Activated naive CD4-positive, alpha-beta T cell treated with anti-CD3 and anti-CD28 coated beads, Interleukin-2, amount 50 U/mL, for 72 hours (primary cell): Measurements from ENCODE around the gene CHAC1. TPM values are rescaled to one million over a fixed set of nuclear protein-coding genes. Genes with fewer than 3 reads are reported as not detected.
A peak's percentile ranks its signal among the peaks of the same experiment; 100 is the strongest.

Experiments used
- ATAC-seq, 2 donors: fragments of 150-1000 bp; cut with Tn5 transposase; 2 replicates each; pipeline ENCODE4 v1.10.0; 2021; ENCODE audit warnings: mild to moderate bottlenecking in 2 of 2, moderate library complexity in 2 of 2
- DNase-seq, 2 donors: peaks; one replicate each; pipeline ENCODE4 v3.0.0; 2021 to 2022; ENCODE audit warnings: low spot score in 2 of 2
- H3K27ac Mint-ChIP-seq, 2 donors: one replicate each; pipeline ENCODE4 v1.8.0; 2022; ENCODE audit warnings: mild to moderate bottlenecking in 2 of 2, mixed read lengths in 2 of 2
- H3K36me3 Mint-ChIP-seq, 2 donors: one replicate each; pipeline ENCODE4 v1.8.0; 2022; ENCODE audit warnings: mixed read lengths in 2 of 2
- H3K9me3 Mint-ChIP-seq, 2 donors: one replicate each; pipeline ENCODE4 v1.8.0; 2022; ENCODE audit warnings: mixed read lengths in 2 of 2
- total RNA-seq, 2 donors: library from RNA; stranded (reverse); gene quantifications; one replicate each; pipeline ENCODE4 v1.2.3, GENCODE V29; 2022

Gene CHAC1
- total RNA-seq, 2 donors from 2014 or later: 12.9 to 16.3 TPM

- no peak for DNase-seq
- no peak for ATAC-seq
- H3K36me3 Mint-ChIP-seq: no peaks in the 10 kb centered on the region
- no peaks in the 10 kb centered on the region for H3K9me3 Mint-ChIP-seq
- no peak overlapping the region for H3K27ac Mint-ChIP-seq
Observed at GRCh38 chr15:40918146-40918798, 35.0 kb upstream of the CHAC1 start.

DNA sequence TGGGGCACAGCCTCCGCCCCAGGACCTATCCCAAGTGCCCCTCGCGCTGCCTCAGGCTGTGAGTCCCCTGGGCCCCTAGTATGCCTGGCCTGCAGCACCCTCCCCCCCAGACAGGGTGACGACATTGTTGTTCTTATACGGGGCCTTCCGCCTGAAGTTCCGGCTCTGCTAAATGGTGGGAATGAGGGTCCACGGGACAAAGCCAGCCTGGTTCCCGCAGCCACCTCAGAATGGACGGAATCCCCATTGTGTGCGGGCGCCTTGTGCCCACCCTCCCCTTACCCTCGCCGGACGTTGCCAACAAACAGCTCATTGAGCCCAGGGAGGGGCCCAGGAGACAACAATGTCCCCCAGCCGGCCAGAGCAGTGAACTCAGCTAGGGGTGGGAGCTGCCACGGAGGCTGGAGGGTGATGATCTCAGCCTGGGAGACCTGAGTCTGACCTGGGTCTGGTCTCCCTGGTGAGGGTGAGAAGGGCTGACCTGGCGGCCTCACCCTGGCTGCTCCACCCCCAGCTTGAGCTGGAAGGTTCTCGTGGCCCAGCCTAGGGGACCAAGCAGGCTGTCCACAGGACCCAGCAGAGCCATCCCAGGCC, 34.4 kb upstream of the CHAC1 start:
- Mint-ChIP-seq H3K27ac (no peak overlapping the region), H3K36me3 (no peaks in the 10 kb centered on the region), H3K9me3 (no peaks in the 10 kb centered on the region)
- no peak for ATAC-seq
- DNase-seq: no peak

DNA sequence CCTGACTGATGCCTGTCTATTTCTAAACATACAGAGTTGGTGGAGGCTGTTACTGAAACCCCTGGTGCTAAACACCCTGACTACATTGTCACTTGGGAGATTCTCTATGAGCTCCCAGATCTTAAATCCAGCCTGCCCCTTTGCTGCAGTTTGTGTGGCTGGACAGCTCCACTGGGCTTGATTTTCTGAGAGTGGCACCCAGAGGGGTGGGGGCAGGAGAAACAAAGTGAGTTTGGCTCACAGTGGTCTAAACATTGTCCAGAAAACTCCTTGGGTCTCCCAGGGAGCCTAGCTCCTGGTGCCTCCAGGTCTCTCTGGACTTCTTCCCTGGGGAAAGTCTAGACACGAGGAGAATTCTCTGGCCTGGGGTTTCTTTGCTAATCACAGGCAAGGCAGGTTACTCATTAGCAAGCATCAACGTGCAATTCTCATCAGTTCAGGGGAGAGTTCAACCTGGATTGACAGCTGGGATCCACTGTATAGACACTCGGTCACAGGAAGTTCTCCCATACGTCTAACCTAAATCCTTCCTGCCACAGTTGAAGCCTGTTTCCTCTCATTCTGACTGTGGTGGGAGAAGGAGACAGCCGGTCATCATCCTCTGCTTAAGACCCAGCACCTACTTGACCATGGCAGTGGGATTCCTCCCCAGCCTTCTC, 31.2 kb upstream of the CHAC1 start:
- no peaks in the 10 kb centered on the region for H3K9me3 Mint-ChIP-seq
- ATAC-seq: no peak
- no peak overlapping the region for H3K27ac Mint-ChIP-seq
- no peak for DNase-seq
- no peaks in the 10 kb centered on the region for H3K36me3 Mint-ChIP-seq

DNA sequence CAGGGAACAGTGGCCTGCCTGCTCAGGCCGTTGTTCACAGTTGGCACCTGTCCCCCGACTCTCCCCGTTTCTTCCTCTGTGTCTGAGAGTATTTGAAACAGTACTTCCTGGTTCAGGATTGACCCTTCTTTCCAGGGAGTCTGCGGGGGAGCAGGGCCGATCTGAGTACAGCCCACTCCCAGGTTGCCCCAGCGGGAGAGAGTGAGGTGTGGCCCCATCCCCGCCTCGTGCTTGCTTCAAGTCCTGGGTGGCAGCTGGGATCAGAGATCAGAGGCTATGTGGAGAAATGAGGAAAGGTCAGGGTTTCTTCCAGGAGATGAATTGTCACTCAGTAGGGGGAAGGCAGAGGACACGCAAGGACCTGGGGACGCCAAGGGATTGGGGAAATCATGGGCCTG, 30.7 kb upstream of the CHAC1 start:
- no peak overlapping the region for H3K27ac Mint-ChIP-seq
- no peaks in the 10 kb centered on the region for H3K9me3 Mint-ChIP-seq
- DNase-seq (no peak), ATAC-seq (no peak)
- no peaks in the 10 kb centered on the region for H3K36me3 Mint-ChIP-seq

- DNase-seq (no peak), ATAC-seq (no peak)
- H3K36me3 Mint-ChIP-seq: no peaks in the 10 kb centered on the region
- no peak overlapping the region for H3K27ac Mint-ChIP-seq
- no peaks in the 10 kb centered on the region for H3K9me3 Mint-ChIP-seq
Observed at GRCh38 chr15:40923551-40923950, 29.7 kb upstream of the CHAC1 start.

GRCh38 chr15:40925495-40925862, 27.8 kb upstream of the CHAC1 start:
- no peak overlapping the region for H3K27ac Mint-ChIP-seq
- ATAC-seq: no peak
- H3K36me3 Mint-ChIP-seq: no peaks in the 10 kb centered on the region
- no peaks in the 10 kb centered on the region for H3K9me3 Mint-ChIP-seq
- no peak for DNase-seq

DNA sequence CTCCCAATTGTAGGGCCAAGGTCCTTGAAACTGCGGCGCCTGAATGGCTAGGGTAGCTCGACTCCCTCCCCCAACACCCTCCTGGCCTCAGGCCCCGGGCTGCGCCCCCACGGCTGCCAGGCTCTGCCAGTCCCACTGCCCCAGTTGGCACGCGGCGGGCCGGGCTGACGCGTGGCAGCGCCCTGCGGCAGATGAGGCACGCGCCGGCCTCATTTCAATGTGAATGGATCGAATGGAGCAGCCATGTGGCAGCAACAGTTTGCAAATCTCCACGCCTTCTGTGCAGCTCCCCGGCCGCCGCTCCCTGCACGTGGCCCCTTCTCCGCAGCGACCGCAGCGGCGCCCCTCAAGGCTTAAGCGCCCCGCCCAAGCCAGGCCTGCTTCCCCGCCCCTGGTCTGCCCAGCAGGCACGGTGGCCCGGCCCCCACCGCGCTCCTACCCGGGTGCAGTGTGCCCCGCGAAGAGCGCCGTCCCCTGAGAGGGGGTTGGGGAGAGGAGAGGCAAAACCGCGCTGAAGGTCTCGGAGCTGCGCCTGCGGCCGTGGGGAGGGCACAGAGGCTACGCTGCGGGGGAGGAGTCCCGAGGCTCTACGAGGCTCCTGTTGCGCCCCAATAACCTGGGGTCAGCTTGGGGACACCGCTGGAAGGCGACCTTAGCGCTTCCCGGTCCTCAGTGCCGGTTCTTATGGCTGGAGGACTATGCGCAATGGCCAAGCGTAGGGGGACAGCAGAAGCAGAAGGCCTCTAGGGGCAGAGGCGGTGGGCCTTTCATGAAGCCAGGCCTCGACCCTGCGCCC, 27.2 kb upstream of the CHAC1 start:
- no peaks in the 10 kb centered on the region for H3K9me3 Mint-ChIP-seq
- H3K27ac Mint-ChIP-seq: no peak overlapping the region
- ATAC-seq (no peak), DNase-seq (no peak)
- peaks cover 0 to under 1% of the 10 kb centered on the region in 2 donors for H3K36me3 Mint-ChIP-seq

DNA sequence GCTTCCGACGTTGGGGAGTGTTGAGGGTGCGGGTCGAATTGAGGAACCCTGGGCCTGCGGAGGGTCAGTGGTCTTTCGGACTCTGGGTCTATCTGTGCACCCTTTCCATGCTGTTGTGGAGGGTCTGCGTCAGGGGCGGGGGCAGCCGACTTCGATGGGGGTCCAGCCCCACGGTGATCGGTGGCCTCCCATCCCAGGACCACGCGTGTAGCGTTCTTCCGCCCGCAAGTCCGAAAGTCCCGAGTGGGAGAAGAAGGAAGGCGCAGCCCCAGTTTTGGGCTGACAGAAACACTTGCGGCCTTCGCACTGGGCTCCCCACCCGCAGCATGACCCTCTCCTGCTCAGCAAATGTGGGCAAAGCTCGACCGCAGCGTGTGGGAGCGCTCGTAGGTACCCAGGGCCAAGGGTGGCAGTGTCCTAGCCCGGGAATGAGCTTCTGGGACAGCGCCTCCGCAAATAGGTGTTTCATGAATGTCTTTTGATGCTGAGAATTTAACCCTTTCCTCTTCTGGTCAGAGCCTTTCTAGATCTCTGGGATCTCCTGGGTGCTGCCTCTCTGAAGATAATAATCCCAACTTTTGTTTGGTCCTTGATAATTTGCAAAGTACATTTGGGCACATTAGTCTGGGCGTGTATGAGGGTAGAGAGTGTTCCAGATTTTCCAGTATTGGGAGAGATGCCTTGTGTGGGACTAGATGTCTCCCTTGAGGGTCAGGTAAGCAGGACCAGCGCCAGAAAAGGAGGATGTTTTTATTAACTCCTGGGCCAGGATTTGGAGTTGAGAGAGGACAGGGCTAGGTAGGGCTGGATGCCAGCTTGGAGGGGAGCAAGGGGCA, 26.4 kb upstream of the CHAC1 start:
- H3K27ac Mint-ChIP-seq: no peak overlapping the region

DNA sequence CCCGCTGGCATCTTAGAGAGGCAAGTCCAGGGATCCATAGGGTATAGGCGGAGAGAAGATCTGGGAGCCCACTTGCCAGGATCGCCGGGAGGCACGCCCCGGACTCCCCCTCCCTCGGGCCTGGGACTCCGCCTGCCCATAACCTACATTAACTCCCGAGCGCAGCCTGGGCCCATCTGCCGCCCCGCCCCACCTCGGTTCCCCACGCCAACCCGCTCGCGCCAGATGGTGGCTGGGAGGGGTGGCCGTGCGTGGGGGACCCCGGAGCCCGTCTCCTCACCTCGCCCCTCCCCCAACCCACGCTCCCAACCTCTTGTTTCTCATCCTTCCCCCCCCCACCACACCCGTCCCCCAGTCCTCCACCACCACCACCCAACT, 25.8 kb upstream of the CHAC1 start:
- DNase-seq (no peak), ATAC-seq (no peak)
- H3K9me3 Mint-ChIP-seq: no peaks in the 10 kb centered on the region
- peaks cover 0 to 6% of the 10 kb centered on the region in 2 donors for H3K36me3 Mint-ChIP-seq
- H3K27ac Mint-ChIP-seq: no peak overlapping the region

More for the DNA sequence above, 26.4 kb upstream of the CHAC1 start:
- Mint-ChIP-seq H3K9me3 (no peaks in the 10 kb centered on the region), H3K36me3 (peaks cover 0 to 6% of the 10 kb centered on the region in 2 donors)
- ATAC-seq (no peak), DNase-seq (no peak)

GRCh38 chr15:40927873-40928806, 25.1 kb upstream of the CHAC1 start:
- peak in 1 of 2 donors; percentile 31 for ATAC-seq
- H3K9me3 Mint-ChIP-seq: no peaks in the 10 kb centered on the region
- peaks cover 0 to 6% of the 10 kb centered on the region in 2 donors for H3K36me3 Mint-ChIP-seq
- DNase-seq: no peak
- H3K27ac Mint-ChIP-seq: no peak overlapping the region

DNA sequence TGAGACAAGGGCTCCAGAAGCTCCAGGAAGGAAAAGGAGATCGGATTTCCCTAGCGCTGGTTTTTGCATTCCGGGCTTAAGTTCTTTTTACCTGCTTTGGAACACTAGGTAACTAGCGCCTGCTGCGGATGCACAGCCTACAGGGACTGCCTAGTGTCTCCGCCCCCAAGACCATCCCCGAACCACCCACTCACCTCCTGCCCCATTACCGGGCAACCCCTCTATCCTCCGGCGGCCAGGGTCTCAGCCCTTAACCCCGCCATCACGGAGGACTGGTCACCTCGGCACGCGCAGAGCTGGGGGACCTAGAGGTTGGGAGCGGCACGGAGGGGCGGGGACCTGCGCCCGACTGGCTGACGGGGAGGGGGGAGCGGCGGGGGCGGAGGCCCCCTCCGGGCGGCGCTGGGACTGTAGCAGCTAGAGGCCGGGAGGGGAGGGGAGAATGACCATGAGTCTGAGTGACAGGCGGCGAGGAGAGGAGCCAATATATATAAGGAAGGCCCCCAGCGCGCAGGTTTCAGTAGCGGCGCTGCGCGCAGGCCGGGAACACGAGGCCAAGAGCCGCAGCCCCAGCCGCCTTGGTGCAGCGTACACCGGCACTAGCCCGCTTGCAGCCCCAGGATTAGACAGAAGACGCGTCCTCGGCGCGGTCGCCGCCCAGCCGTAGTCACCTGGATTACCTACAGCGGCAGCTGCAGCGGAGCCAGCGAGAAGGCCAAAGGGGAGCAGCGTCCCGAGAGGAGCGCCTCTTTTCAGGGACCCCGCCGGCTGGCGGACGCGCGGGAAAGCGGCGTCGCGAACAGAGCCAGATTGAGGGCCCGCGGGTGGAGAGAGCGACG, 24.2 kb upstream of the CHAC1 start, which contains the start of gene DLL4:
Gene DLL4 (plus strand): TSS at position 520 of the 839 bp plus-strand sequence. CDS start 329 bp downstream, outside the sequence.
- Mint-ChIP-seq H3K9me3 (no peaks in the 10 kb centered on the region), H3K27ac (no peak within 1 kb of the TSS), H3K36me3 (peaks cover 0 to 6% of the 10 kb centered on the region in 2 donors)
- peak in 1 of 2 donors; percentile 48 for DNase-seq
- peak; percentile 23 to 64 for ATAC-seq

- no peaks in the 10 kb centered on the region for H3K9me3 Mint-ChIP-seq
- ATAC-seq: peak in 1 of 2 donors; percentile 27
- no peak for DNase-seq
- H3K36me3 Mint-ChIP-seq: peaks cover 0 to 6% of the 10 kb centered on the region in 2 donors
- H3K27ac Mint-ChIP-seq: peak overlapping the region in 1 of 2 donors; percentile 62
Observed at GRCh38 chr15:40929660-40930429, 23.4 kb upstream of the CHAC1 start.

DNA sequence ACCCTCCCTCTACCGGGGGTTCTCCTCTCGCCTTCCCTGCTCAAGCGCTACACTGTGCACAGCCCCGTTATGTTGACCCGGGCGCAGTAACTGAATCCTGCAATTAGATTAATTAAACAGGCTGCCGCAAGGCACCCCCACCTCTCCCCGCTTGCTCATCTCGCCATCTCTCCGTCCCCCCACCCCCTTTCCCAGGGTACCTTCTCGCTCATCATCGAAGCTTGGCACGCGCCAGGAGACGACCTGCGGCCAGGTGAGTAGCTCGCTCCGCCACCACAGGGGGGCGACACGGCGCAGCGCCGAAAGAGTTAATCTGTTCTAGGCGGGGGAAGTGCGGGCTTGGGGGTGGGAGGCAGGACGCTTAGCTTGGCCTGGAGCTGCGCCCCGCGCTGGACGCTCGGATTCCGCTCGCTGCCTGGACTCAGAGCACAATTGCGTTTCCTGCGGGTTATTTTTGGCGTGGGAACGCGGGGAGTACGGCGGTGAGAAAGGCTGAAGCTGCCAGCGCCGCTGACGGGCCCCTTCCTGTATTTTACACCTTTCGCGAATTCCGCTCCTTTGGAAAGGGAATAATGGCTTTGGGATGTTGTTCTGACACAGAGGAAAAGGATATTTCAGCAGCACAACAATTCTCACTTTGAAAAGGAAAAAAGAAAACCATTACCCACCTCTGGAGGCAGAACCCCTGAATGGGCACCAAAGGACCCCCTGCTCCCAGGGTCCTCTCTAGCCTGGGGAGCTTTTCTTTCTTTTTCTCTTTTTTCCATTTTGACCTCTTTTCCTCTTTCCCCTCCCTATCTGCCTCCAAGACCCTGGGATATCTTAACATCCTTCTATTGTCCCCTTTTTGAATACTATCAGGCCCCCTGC, 22.6 kb upstream of the CHAC1 start:
- DNase-seq: peak in 1 of 2 donors; percentile 80
- ATAC-seq: peak; percentile 42 to 69
- Mint-ChIP-seq H3K27ac (peak overlapping the region in 1 of 2 donors; percentile 62), H3K9me3 (no peaks in the 10 kb centered on the region), H3K36me3 (peaks cover 0 to 6% of the 10 kb centered on the region in 2 donors)
